Uterus (tissue), 2 donors: ENCODE measurements around the gene PROZ.

Experiments used
- POLR2A ChIP-seq, 2 donors: fragments of 450-650 bp; IDR thresholded peaks; one replicate each; pipeline ENCODE4 v1.6.1; 2016; ENCODE audit warnings: antibody characterized with exemption in 2 of 2, mild to moderate bottlenecking in 1 of 2, moderate library complexity in 1 of 2
- TF ChIP-seq, protein P1 (sequence below), 4 experiments: fragments of 200-600 bp in 2 of 4; fragments of 450-650 bp in 2 of 4; sonication (generic) in 2 of 4; IDR thresholded peaks; one replicate each; pipeline ENCODE4 v1.5.1; 2016 to 2019; ENCODE audit warnings: antibody characterized with exemption in 4 of 4, mild to moderate bottlenecking in 2 of 4, moderate library complexity in 1 of 4

- TF ChIP-seq, protein P1, sequence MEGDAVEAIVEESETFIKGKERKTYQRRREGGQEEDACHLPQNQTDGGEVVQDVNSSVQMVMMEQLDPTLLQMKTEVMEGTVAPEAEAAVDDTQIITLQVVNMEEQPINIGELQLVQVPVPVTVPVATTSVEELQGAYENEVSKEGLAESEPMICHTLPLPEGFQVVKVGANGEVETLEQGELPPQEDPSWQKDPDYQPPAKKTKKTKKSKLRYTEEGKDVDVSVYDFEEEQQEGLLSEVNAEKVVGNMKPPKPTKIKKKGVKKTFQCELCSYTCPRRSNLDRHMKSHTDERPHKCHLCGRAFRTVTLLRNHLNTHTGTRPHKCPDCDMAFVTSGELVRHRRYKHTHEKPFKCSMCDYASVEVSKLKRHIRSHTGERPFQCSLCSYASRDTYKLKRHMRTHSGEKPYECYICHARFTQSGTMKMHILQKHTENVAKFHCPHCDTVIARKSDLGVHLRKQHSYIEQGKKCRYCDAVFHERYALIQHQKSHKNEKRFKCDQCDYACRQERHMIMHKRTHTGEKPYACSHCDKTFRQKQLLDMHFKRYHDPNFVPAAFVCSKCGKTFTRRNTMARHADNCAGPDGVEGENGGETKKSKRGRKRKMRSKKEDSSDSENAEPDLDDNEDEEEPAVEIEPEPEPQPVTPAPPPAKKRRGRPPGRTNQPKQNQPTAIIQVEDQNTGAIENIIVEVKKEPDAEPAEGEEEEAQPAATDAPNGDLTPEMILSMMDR (IDR thresholded peaks at IDR 0.05): no peak
- TF ChIP-seq POLR2A (IDR thresholded peaks at IDR 0.05): no peak
These were observed 8.2 kb downstream of the PROZ start for GRCh38 chr13:113166681-113167080.
